ENCODE measurements around the gene RASAL2. TPM values are rescaled to one million over a fixed set of nuclear protein-coding genes. Genes with fewer than 3 reads are reported as not detected.

Gene RASAL2
- total RNA-seq, 2 experiments from 2014 or later, result not detected

DNA sequence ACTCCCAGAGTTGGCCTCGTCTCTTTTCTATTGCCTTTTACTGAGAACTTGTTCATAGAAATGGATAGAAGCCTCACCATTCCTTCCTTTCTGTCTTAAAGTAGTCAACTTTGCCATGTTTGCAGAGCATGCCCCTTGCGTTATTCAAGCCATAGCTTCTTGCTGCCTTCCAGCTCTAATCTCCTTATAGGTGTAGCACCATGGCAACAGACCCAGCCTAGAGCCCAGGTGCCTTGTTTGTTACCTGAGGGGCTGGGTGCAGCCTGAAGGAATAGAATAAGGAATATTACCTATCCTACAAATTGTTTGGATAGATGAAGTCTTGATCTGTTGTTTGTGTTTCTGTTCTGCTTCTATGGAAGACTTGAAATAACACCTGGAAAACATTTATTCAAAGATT lies 343.0 kb downstream of the RASAL2 start:
- intact Hi-C loops (cut with micrococcal nuclease), result no loop called here
- H3K36me3 Mint-ChIP-seq (ENCODE audit: low read depth), result no peaks in the 10 kb centered on the region

DNA sequence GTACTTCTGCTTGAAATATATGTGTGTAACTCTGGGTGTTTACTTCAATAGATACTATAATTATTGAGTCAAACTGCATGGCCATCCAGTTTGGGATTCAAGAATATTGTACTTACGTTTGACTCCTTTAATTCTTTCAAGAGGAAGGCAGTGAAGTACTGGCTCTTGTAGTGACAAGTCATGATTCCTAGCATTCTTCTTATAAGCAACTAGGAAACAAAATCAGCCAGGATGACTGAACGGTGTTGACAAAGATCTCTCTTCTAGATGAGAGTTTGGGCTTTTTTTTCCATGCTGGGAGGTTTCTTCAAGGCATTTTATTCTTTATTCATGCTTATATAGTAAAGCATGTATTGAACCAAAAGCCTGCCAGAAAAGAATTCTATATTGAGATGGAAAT lies 344.5 kb downstream of the RASAL2 start:
- TF ChIP-seq, protein P1, sequence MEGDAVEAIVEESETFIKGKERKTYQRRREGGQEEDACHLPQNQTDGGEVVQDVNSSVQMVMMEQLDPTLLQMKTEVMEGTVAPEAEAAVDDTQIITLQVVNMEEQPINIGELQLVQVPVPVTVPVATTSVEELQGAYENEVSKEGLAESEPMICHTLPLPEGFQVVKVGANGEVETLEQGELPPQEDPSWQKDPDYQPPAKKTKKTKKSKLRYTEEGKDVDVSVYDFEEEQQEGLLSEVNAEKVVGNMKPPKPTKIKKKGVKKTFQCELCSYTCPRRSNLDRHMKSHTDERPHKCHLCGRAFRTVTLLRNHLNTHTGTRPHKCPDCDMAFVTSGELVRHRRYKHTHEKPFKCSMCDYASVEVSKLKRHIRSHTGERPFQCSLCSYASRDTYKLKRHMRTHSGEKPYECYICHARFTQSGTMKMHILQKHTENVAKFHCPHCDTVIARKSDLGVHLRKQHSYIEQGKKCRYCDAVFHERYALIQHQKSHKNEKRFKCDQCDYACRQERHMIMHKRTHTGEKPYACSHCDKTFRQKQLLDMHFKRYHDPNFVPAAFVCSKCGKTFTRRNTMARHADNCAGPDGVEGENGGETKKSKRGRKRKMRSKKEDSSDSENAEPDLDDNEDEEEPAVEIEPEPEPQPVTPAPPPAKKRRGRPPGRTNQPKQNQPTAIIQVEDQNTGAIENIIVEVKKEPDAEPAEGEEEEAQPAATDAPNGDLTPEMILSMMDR (IDR thresholded peaks at IDR 0.05), result no peak
- peaks cover 15% of the 10 kb centered on the region for H3K27me3 Mint-ChIP-seq
- no peak for DNase-seq
- H3K36me3 Mint-ChIP-seq (ENCODE audit: low read depth), result no peaks in the 10 kb centered on the region
- intact Hi-C loops (cut with micrococcal nuclease), result no loop called here
- ATAC-seq, result no peak
- no peak overlapping the region for H3K4me3 Mint-ChIP-seq
- POLR2A ChIA-PET, result no interaction called here
- no peaks in the 10 kb centered on the region for H3K4me1 Mint-ChIP-seq (ENCODE audit: low read depth)
- CTCF ChIA-PET, result interaction anchor here (0.7 kb wide), 1 partner anchor 16 kb away, joined by 3 read pairs; no protein-coding TSS in a partner anchor
- no peaks in the 10 kb centered on the region for H3K9me3 Mint-ChIP-seq
- H3K27ac Mint-ChIP-seq, result no peak overlapping the region

More for the DNA sequence above, 343.0 kb downstream of the RASAL2 start:
- TF ChIP-seq, protein P1 (IDR thresholded peaks at IDR 0.05), result no peak
- no peak for ATAC-seq
- DNase-seq, result no peak
- POLR2A ChIA-PET, result no interaction called here
- Mint-ChIP-seq H3K9me3 (no peaks in the 10 kb centered on the region), H3K27ac (no peak overlapping the region), H3K4me1 (ENCODE audit: low read depth) (no peaks in the 10 kb centered on the region), H3K27me3 (peaks cover 10% of the 10 kb centered on the region), H3K4me3 (no peak overlapping the region)
- CTCF ChIA-PET, result interaction anchor here (1.1 kb wide), 1 partner anchor 137 kb away, joined by 3 read pairs; no protein-coding TSS in a partner anchor

DNA sequence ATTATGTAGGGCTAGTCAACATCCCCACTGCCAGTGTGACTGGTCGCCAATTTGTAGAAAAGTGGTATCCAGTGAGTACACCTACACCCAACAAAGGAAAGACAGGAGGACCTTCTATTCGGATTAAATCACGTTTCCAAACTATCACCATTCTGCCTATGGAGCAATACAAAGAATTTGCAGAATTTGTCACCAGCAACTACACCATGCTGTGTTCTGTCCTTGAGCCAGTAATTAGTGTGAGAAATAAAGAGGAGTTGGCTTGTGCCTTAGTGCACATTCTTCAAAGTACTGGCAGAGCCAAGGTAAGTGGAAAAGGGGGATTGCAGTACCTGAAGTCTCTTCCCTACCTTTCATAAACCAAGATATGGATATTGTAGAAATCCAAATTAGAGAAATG lies 349.0 kb downstream of the RASAL2 start:
- peaks cover 17% of the 10 kb centered on the region for H3K27me3 Mint-ChIP-seq
- no peak overlapping the region for H3K27ac Mint-ChIP-seq
- POLR2A ChIA-PET, result no interaction called here
- intact Hi-C loops (cut with micrococcal nuclease), result no loop called here
- DNase-seq (no peak), ATAC-seq (no peak)
- CTCF ChIA-PET, result interaction anchor here (1.4 to 1.9 kb wide), 3 partner anchors 34 to 143 kb away, joined by 3 to 5 read pairs (median 4); no protein-coding TSS in a partner anchor
- TF ChIP-seq, protein P1 (IDR thresholded peaks at IDR 0.05), result no peak
- no peaks in the 10 kb centered on the region for H3K4me1 Mint-ChIP-seq (ENCODE audit: low read depth)
- H3K9me3 Mint-ChIP-seq, result no peaks in the 10 kb centered on the region
- no peak overlapping the region for H3K4me3 Mint-ChIP-seq
- no peaks in the 10 kb centered on the region for H3K36me3 Mint-ChIP-seq (ENCODE audit: low read depth)

DNA sequence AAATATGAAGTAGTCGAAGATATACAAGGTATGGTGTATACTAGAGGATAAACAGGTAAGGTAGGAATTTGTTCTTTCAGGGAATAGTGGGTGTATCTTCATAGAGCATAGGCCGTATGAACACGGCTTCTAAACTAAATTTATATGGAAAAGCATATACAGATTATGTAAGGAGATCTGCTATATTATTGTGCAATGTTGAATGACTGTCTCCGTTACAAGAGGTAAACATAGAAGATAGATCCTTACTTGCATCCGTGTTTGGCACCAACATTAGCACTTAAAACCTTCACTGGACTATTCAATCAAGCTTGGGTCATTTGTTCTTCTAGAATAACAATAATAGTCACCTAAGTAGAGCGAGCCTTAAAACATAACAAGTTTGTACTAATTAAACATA lies 357.0 kb downstream of the RASAL2 start:
- TF ChIP-seq, protein P1 (IDR thresholded peaks at IDR 0.05), result no peak

DNA sequence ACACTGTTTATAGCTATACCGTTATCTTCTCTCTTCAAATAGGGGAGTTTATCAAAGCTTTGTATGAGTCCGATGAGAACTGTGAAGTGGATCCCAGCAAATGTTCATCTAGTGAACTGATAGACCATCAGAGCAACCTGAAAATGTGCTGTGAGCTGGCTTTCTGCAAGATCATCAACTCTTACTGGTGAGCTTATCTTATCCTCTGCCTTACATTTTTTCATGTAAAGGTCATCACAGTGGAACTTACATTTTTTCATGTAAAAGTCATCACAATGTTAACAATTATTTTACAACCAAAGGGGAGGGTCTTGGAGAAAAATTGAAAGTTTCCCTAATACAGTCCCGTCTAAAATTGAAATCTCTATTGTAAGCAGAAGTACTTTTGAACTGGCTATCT lies 357.6 kb downstream of the RASAL2 start:
- ChIA-PET POLR2A (no interaction called here), CTCF (interaction anchor here (1.0 kb wide), 1 partner anchor 51 kb away, joined by 3 read pairs; no protein-coding TSS in a partner anchor)
- Mint-ChIP-seq H3K4me1 (ENCODE audit: low read depth) (no peaks in the 10 kb centered on the region), H3K9me3 (no peaks in the 10 kb centered on the region), H3K4me3 (no peak overlapping the region), H3K27ac (no peak overlapping the region), H3K27me3 (no peaks in the 10 kb centered on the region), H3K36me3 (ENCODE audit: low read depth) (no peaks in the 10 kb centered on the region)
- intact Hi-C loops (cut with micrococcal nuclease), result no loop called here
- ATAC-seq, result no peak
- no peak for DNase-seq
- TF ChIP-seq, protein P1 (IDR thresholded peaks at IDR 0.05), result no peak

More for the DNA sequence above, 357.0 kb downstream of the RASAL2 start:
- Mint-ChIP-seq H3K27me3 (no peaks in the 10 kb centered on the region), H3K27ac (no peak overlapping the region), H3K36me3 (ENCODE audit: low read depth) (no peaks in the 10 kb centered on the region), H3K9me3 (no peaks in the 10 kb centered on the region), H3K4me1 (ENCODE audit: low read depth) (no peaks in the 10 kb centered on the region), H3K4me3 (no peak overlapping the region)
- POLR2A ChIA-PET, result no interaction called here
- ATAC-seq, result no peak
- no peak for DNase-seq
- intact Hi-C loops (cut with micrococcal nuclease), result no loop called here
- CTCF ChIA-PET, result interaction anchor here (1.0 kb wide), 1 partner anchor 51 kb away, joined by 3 read pairs; no protein-coding TSS in a partner anchor

Measured in activated CD8-positive, alpha-beta T cell treated with anti-CD3 and anti-CD28 coated beads for 36 hours (primary cell).